ENCODE measurements around the gene FFAR3.

DNA sequence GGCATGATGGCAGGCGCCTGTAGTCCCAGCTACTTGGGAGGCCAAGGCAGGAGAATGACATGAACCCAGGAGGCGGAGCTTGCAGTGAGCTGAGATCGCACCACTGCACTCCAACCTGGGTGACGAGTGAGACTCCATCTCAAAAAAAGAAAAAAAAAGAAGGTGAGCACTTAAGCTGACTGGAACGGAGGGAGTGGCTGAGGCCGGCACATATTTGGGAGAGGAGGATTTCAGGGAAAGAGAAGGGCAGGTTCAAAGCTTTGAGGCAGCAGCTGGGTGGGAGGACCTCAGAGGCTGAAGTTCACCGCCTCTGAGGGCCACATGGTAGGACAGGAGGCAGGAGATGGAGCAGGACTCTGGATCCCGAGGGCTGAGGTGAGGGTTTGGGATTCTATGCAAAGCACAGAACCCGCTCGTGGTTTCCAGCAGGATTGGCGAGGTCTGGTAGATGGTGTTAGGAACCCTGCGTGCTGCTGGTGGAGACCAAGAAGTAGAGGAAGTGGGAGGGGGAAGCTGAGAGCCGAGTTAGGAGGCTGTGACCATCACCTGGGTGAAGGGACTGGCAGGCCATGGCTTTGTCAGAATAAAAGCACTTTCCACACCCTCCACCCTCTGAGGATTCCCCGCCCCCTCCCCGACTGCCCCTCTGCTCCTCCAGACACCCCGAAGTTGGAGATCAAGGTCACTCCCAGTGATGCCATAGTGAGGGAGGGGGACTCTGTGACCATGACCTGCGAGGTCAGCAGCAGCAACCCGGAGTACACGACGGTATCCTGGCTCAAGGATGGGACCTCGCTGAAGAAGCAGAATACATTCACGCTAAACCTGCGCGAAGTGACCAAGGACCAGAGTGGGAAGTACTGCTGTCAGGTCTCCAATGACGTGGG lies 20.9 kb upstream of the FFAR3 start:
- TF ChIP-seq POLR2A (IDR thresholded peaks at IDR 0.05; ENCODE audit: low read length), result no peak
- TF ChIP-seq GATA1 (IDR thresholded peaks at IDR 0.05; ENCODE audit: low read depth, low read length), result no peak

All from erythroblast (primary cell).